Aorta (tissue), 5 donors: ENCODE measurements around the gene AGRN. TPM values are rescaled to one million over a fixed set of nuclear protein-coding genes. Genes with fewer than 3 reads are reported as not detected.

Source experiments
- ATAC-seq: fragments of 200-7000 bp; cut with Tn5 transposase; one replicate; pipeline ENCODE4 v1.9.1; 2022; ENCODE audit warnings: moderate library complexity; ENCODE audit not compliant: low FRiP score
- DNase-seq, 2 donors: peaks; one replicate each; pipeline ENCODE4 v3.0.0-alpha.2; 2020
- H3K27ac ChIP-seq, 2 donors: one replicate each; pipeline ENCODE4 v1.5.1; 2013; ENCODE audit warnings: low read length in 2 of 2, mild to moderate bottlenecking in 2 of 2, moderate library complexity in 2 of 2, control low read depth in 1 of 2, inconsistent platforms in 1 of 2, low read depth in 1 of 2
- H3K27me3 ChIP-seq, 2 donors: one replicate each; pipeline ENCODE4 v1.6.1; 2013; ENCODE audit warnings: control low read depth in 1 of 2, low read length in 1 of 2, mild to moderate bottlenecking in 1 of 2, moderate library complexity in 1 of 2; ENCODE audit not compliant: insufficient read depth in 2 of 2, control insufficient read depth in 1 of 2
- H3K36me3 ChIP-seq, 2 donors: one replicate each; pipeline ENCODE4 v1.6.1; 2013; ENCODE audit warnings: control low read depth in 1 of 2, low read length in 1 of 2, mild to moderate bottlenecking in 1 of 2; ENCODE audit not compliant: insufficient read depth in 2 of 2, control insufficient read depth in 1 of 2
- H3K4me1 ChIP-seq, 2 donors: one replicate each; pipeline ENCODE4 v1.6.1; 2013; ENCODE audit warnings: low read length in 2 of 2, control low read depth in 1 of 2, mild to moderate bottlenecking in 1 of 2, moderate library complexity in 1 of 2; ENCODE audit not compliant: insufficient read depth in 2 of 2, control insufficient read depth in 1 of 2
- H3K4me3 ChIP-seq, 2 donors: one replicate each; pipeline ENCODE4 v1.5.1; 2013; ENCODE audit warnings: low read length in 2 of 2, control low read depth in 1 of 2, mild to moderate bottlenecking in 1 of 2
- H3K9me3 ChIP-seq: one replicate; pipeline ENCODE4 v1.6.1; 2013; ENCODE audit warnings: mild to moderate bottlenecking, low read length; ENCODE audit not compliant: control insufficient read depth
- WGBS, 2 donors: extraction: QIAGEN DNeasy Blood & Tissue Kit; methylation state at CpG; one replicate each; pipeline ENCODE4 v1.1.7; 2013; 5-methylcytosine and 5-hydroxymethylcytosine counted together
- intact Hi-C, 2 donors: fragments of 100-400 bp; cut with DNase I; formaldehyde crosslinking; loops; one replicate each; pipeline versions ENCODE4 v1.14.2 to v1.15.0; 2022
- polyA plus RNA-seq, 2 donors: library from polyadenylated mRNA; stranded (reverse); fragments of 200-250 nt; gene quantifications; one replicate each; pipeline ENCODE4 v1.2.3, GENCODE V29; 2013
- total RNA-seq, 2 donors: library from RNA; stranded (reverse); fragmentation: NEBNext Ultra II Directional; extraction: Animal tissue kit (Norgen Biotek cat#: 25700); gene quantifications; one replicate each; pipeline ENCODE4 v1.2.1, GENCODE V29; 2021
- donor health status: healthy with polysubstance abuse.
- donor health status: Bipolar disorder and iron deficiency.
- donor health status: DM: no; HTN: no; CAD: no.
- donor health status: DM: no; HTN: no; CAD: no.
- donor health status: DM: yes; HTN: yes; CAD: no.

Gene AGRN
- total and polyA plus RNA-seq, 4 donors = 4.3 to 38.6 (median 22.6) TPM

DNA sequence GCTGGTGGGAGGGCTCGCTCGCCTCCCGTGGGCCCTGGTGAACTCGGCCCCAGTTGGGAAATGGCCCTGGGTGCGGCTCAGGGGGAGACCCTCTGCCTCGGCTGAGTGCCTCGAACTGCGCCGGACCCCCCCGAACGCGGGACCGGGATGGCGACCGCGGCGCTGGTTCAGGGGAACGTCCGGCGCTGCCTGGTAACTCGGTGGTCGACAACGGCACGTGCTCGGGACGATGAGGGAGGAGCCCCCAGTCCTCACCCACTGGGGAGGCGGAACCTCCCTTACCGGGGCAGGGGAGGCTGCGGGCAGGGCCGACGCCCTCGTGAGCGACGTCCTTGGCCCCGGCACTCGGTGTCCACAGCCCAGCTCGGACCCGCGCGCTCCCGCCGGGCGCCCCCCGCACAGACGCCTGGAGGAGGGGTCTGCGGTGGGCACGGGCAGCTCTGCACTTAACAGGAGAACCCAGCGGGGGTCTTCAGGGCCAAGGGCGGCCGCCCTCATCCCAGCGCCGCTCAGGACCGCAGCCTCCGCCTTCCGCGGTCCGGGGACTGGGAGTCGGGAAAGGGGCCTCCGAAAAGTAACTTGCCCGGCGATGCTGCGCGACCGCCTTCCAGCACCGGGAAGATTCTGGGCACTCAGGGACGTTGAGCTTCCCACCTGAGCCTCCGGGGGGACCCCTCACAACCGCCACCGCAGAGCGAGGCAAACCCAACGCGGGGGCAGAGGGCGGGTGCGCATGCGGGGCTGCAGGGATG lies 21.8 kb upstream of the AGRN start:
- intact Hi-C loops = no loop called here
- Histone ChIP-seq H3K9me3 (no peaks in the 10 kb centered on the region), H3K4me3 (peak overlapping the region; percentile 62 to 69), H3K36me3 (no peaks in the 10 kb centered on the region), H3K27me3 (no peaks in the 10 kb centered on the region), H3K27ac (no peak overlapping the region), H3K4me1 (no peaks in the 10 kb centered on the region)
- 24 to 34% methylated on average over 63 to 75 of the region's 75 CpGs for WGBS, 2 donors
- DNase-seq = no peak
- ATAC-seq = no peak

DNA sequence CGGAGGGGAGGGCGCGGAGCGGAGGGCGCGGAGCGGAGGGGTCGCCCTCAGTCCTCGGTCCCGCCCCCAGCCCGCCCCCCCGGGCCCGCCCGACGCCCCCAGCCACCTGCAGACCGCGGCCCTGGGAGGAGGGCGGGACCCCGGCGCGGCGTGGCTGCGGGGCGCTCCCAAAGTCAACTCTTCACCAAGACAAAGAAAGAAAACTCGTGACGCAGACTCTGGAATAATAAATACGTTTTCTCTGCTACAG lies 21.2 kb upstream of the AGRN start:
- Histone ChIP-seq H3K27ac (no peak overlapping the region), H3K27me3 (no peaks in the 10 kb centered on the region), H3K4me1 (no peaks in the 10 kb centered on the region), H3K4me3 (peak overlapping the region; percentile 62 to 69), H3K9me3 (no peaks in the 10 kb centered on the region), H3K36me3 (no peaks in the 10 kb centered on the region)
- 0 to 1% methylated on average over 10 to 27 of the region's 27 CpGs for WGBS, 2 donors
- DNase-seq = no peak
- intact Hi-C loops = no loop called here
- no peak for ATAC-seq

DNA sequence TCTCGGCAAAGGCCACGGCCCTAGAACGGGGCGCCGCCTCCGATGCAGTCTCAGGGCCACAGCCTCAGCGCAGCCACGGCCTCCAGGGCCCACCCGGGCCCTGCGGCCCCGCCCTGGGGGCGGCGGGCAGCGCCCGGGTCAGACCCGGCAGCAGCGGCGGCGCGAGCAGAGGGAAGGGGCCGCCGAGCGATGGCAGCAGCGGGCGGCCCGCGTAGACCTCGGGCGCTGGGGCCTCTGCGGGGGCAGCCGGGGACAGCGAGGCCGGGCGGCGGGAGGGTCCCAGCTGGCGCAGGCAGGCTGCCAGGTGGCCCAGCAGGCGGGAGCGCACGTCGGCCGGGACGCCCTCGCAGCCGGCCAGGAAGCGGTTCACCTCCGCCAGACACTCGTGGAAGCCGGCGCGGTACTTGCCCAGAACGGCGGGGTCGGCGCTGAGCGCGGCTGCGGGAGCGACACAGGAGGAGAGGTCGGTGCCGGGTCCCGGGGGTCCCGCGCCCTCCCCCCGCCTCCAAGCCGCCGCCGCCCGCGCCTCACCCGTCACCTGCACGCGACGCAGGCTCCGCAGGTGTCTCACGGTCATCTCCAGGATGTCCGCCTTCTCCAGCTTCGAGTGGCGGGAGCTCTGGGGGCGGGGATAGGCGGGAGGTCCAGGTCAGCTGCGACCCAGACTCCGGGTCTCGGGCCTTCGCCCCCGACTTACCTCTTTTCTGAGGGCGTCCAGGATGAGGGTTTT lies 20.8 kb upstream of the AGRN start:
- Histone ChIP-seq H3K9me3 (no peaks in the 10 kb centered on the region), H3K27ac (peak overlapping the region in 1 of 2 donors; percentile 9), H3K4me1 (no peaks in the 10 kb centered on the region), H3K4me3 (peak overlapping the region; percentile 62 to 69), H3K27me3 (no peaks in the 10 kb centered on the region), H3K36me3 (no peaks in the 10 kb centered on the region)
- WGBS, 2 donors = 1% methylated on average over 61 to 86 of the region's 86 CpGs
- intact Hi-C loops = no loop called here
- ATAC-seq (no peak), DNase-seq (peak; percentile 61 to 79)

DNA sequence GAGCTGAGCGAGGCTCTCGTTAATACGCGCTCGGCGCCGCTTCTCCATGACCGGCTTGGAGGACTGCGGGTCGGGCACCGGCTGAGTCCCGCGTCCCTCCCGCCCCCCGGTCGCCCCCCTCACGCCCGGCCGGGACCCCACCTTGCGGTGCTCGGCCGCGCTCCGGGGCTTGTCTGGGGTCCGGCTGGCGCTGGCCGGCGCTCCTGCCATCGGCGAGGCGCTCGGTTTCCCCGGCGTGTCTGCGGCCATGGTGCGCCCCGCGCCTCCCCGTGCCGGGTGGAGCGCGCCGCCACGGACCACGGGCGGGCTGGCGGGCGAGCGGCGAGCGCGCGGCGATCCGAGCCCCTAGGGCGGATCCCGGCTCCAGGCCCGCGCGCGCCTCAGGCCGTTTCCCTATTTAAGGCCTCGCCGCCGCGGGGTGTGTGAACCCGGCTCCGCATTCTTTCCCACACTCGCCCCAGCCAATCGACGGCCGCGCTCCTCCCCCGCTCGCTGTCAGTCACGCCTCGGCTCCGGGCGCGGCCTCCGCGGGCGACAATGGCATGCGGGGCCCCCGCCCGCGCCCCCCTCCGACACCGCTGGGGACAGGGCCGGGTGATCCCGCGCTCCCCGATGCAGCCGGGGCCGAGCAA lies 20.1 kb upstream of the AGRN start, which contains the start of gene HES4:
Gene HES4, minus strand, starts transcription at position 373 of the 632 bp plus-strand sequence. Its CDS starts 124 bp downstream, at position 249.
- WGBS, 2 donors = 0% methylated on average over 45 to 95 of the region's 95 CpGs
- ATAC-seq = peak; percentile 88
- Histone ChIP-seq H3K36me3 (no peaks in the 10 kb centered on the region), H3K4me1 (no peaks in the 10 kb centered on the region), H3K9me3 (no peaks in the 10 kb centered on the region), H3K27me3 (no peaks in the 10 kb centered on the region), H3K4me3 (peak within 1 kb of the TSS; percentile 62 to 69), H3K27ac (peak within 1 kb of the TSS; percentile 87 to 95)
- DNase-seq = peak; percentile 93 to 98
- intact Hi-C loops = loop anchor here in 1 of 2 donors (10.0 kb wide), 1 partner anchor 75 kb away; the partner anchor contains the start of gene SAMD11

DNA sequence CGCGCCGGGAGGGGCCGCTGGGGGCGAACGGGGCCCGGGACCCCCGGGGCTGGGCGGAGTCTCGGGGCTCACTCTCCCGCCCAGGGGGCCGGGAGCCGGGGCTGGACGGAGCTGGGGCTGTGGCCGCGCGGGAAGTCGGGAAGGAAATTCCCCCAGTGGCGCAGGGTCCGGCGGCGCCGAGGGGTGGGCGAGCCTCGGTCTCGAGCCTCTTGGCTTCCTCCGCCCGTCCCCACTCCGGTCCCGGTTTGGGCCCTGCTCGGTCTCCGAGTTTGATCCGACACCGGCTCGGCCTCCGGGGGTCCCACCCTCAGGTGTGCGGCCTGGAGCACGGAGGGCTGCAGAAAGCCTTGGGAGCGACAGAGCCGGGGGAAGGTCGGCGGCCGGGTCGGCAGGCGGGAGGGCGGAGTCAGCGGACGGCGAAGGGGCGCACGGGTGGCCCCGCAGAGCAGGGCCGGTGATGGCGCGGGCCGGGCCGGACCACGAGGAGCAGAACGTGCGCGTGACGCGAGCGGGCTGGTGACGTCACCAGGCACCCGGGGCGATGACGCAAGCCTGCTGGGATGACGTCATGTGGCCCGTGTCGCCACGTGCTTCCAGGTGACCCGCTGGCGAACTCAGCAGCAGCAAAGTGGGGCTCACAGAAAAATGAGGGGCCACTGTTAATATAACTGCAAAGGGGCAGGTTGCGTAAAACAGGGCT lies 19.4 kb upstream of the AGRN start:
- intact Hi-C loops = loop anchor here in 1 of 2 donors (10.0 kb wide), 1 partner anchor 76 kb away; the partner anchor contains the start of gene SAMD11
- Histone ChIP-seq H3K27me3 (no peaks in the 10 kb centered on the region), H3K27ac (peak overlapping the region; percentile 87 to 95), H3K9me3 (no peaks in the 10 kb centered on the region), H3K36me3 (no peaks in the 10 kb centered on the region), H3K4me1 (no peaks in the 10 kb centered on the region), H3K4me3 (peak overlapping the region; percentile 39 to 61)
- WGBS, 2 donors = 1% methylated on average over 68 to 75 of the region's 75 CpGs
- peak; percentile 80 to 94 for DNase-seq
- ATAC-seq = peak; percentile 84

DNA sequence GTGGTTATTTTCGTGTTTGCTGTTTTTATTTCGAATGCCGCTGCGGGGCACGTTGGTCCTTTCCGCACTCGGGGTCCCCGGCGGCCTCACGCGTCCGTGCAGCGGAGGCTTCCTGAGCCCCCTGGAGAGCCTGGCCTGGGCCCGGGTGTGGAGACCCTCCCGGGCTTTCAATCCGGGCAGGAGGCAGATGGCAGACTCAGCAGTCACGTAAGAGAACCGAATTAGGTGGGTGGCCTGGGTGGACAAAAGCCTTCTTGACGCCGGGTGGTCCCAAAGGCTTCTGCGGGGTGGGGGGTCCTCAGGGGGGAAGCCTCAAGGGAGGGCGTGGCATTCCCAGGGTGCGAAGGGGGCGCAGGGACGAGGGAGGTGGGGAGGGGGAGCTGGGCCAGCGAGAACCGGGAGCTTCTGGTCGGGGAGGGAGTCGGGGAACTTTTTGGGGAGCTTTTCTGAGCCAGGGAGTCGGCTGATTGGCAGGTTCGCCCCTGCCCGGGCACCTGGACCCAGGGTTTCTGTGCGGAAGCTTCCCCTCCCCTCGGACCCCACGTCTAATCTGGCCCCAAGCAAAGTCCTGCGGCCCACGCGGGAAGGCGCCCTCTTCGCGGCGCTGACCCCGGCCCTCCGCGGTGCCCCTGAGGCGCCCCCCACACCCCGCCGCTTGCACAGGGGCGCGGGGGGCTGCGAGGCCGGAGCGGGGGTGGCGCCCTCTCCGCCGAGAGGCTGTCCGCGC lies 18.7 kb upstream of the AGRN start:
- no peaks in the 10 kb centered on the region for H3K36me3 ChIP-seq
- peak overlapping the region in 1 of 2 donors; percentile 22 for H3K27ac ChIP-seq
- intact Hi-C loops = loop anchor here in 1 of 2 donors (10.0 kb wide), 1 partner anchor 76 kb away; the partner anchor contains the start of gene SAMD11
- H3K4me3 ChIP-seq = peak overlapping the region; percentile 13 to 19
- H3K27me3 ChIP-seq = no peaks in the 10 kb centered on the region
- WGBS, 2 donors = 1% methylated on average over 54 to 58 of the region's 58 CpGs
- peak in 1 of 2 donors; percentile 50 for DNase-seq
- no peaks in the 10 kb centered on the region for H3K4me1 ChIP-seq
- no peak for ATAC-seq
- H3K9me3 ChIP-seq = no peaks in the 10 kb centered on the region

DNA sequence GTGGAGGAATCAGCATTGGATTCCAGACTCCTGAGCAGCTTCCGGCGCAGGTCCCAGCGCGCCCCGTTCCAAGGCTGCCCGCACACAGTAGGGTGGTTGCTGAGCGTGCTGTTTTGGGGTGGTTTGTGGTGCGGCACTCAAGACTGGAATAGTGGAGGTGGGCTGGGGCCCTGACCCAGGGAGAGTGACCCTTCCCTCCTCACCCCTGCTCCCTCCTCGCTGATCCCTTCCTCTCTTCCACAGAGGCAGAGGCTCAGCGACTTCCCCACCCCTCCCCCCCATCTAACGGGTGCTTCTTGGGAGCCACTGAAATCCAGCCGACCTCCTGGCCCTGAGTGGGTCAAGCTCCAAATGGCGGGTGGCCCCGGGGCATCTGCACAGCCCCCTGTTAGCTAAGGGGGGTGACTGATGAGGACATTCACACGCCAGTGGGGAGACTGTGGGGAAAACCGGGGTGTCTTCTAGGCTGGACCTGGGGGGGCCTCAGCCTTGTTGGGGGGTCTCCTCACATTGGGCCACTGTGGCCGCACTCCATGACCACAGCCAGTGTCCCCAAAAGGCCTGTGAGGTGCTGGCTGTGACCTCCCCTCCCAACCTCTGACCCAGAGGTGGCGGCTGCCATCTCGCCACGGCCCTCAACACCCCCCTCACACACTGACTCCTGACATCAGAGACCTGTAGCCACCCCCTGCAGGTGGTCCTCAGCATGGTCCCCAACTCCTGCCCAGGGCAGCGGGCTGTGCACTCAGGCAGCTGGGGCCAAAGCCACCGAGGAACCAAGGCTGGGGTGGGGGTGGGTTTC lies 16.1 kb upstream of the AGRN start:
- Histone ChIP-seq H3K36me3 (no peaks in the 10 kb centered on the region), H3K27ac (no peak overlapping the region), H3K4me1 (no peaks in the 10 kb centered on the region), H3K9me3 (no peaks in the 10 kb centered on the region), H3K4me3 (no peak overlapping the region), H3K27me3 (no peaks in the 10 kb centered on the region)
- no peak for DNase-seq
- 79 to 84% methylated on average over 22 of the region's 22 CpGs for WGBS, 2 donors
- intact Hi-C loops = loop anchor here in 1 of 2 donors (10.0 kb wide), 1 partner anchor 79 kb away; the partner anchor contains the start of gene SAMD11
- no peak for ATAC-seq
